H1 (cell line): ENCODE data around the gene BBLN. TPM values are rescaled to one million over a fixed set of nuclear protein-coding genes. Genes with fewer than 3 reads are reported as not detected.

Source experiments
- CTCF ChIA-PET: fragments of 300-600 bp; sonication (Branson Sonifier 250); formaldehyde crosslinking; loops from one replicate; lab custom pipeline; 2021; ENCODE audit not compliant: partially characterized antibody; lab: Charles Lee
- POLR2A ChIA-PET: fragments of 300-600 bp; sonication (Branson Sonifier 250); formaldehyde crosslinking; loops from one replicate; lab custom pipeline; 2021; ENCODE audit warnings: inconsistent platforms; ENCODE audit not compliant: partially characterized antibody; lab: Charles Lee
- DNase-seq, 2 experiments: peaks; one replicate each; pipeline versions ENCODE4 v3.0.0 to v3.0.0-alpha.2; 2010 to 2022; ENCODE audit warnings: low spot score in 2 of 2, low read depth in 1 of 2, mixed read lengths in 1 of 2
- FAIRE-seq: peaks from 2 replicates; lab custom pipeline; 2011; peaks lifted over from hg19 to GRCh38; lab: Jason Lieb, UNC
- H2AFZ ChIP-seq: 2 replicates; pipeline ENCODE4 v1.8.1; 2012; ENCODE audit warnings: low read length, inconsistent platforms
- H2AK5ac ChIP-seq: 2 replicates; pipeline ENCODE4 v1.6.1; 2013; ENCODE audit warnings: low read depth, low read length
- H2BK120ac ChIP-seq: replicated peaks from 2 replicates; pipeline ENCODE3; 2013; ENCODE audit warnings: low read depth, low read length, inconsistent platforms
- H2BK12ac ChIP-seq: 2 replicates; pipeline ENCODE4 v1.6.1; 2013; ENCODE audit warnings: low read depth, low read length
- H2BK15ac ChIP-seq: 2 replicates; pipeline ENCODE4 v1.6.1; 2013; ENCODE audit warnings: low read length
- H2BK20ac ChIP-seq: 2 replicates; pipeline ENCODE4 v1.6.1; 2013; ENCODE audit warnings: low read length
- H2BK5ac ChIP-seq: 2 replicates; pipeline ENCODE4 v1.6.1; 2013; ENCODE audit warnings: low read depth, low read length
- H3K14ac ChIP-seq: 2 replicates; pipeline ENCODE4 v1.6.1; 2013; ENCODE audit warnings: inconsistent platforms; ENCODE audit not compliant: insufficient read length
- H3K18ac ChIP-seq: 2 replicates; pipeline ENCODE4 v1.6.1; 2013; ENCODE audit warnings: low read length; ENCODE audit errors: extremely low read depth
- H3K23ac ChIP-seq: 2 replicates; pipeline ENCODE4 v1.6.1; 2013; ENCODE audit warnings: inconsistent platforms; ENCODE audit not compliant: insufficient read length
- H3K23me2 ChIP-seq: 2 replicates; pipeline ENCODE4 v1.6.1; 2013; ENCODE audit warnings: low read depth, low read length
- H3K27ac ChIP-seq: 2 replicates; pipeline ENCODE4 v1.6.1; 2011; ENCODE audit warnings: low read depth, low read length, inconsistent platforms
- H3K27me3 ChIP-seq, 4 experiments: replicated peaks in 1 of 4; 1 replicate in 1 of 4; 2 replicates in 3 of 4; pipeline versions ENCODE4 v1.6.1 to v1.8.1; 2011 to 2013; ENCODE audit warnings: low read length in 3 of 4, mild to moderate bottlenecking in 3 of 4, inconsistent platforms in 2 of 4, mixed read lengths in 2 of 4, moderate library complexity in 1 of 4; ENCODE audit not compliant: control insufficient read depth in 3 of 4, insufficient read depth in 3 of 4; ENCODE audit errors: extremely low read depth in 1 of 4
- H3K36me3 ChIP-seq, 4 experiments: 2 replicates each; pipeline versions ENCODE4 v1.6.1 to v1.8.1; 2011 to 2013; ENCODE audit warnings: mild to moderate bottlenecking in 4 of 4, low read length in 3 of 4, moderate library complexity in 2 of 4, control low read depth in 1 of 4, inconsistent platforms in 1 of 4; ENCODE audit not compliant: insufficient read depth in 4 of 4, control insufficient read depth in 2 of 4
- H3K4ac ChIP-seq: replicated peaks from 2 replicates; pipeline ENCODE3; 2013; ENCODE audit warnings: low read length, low read depth, mixed read lengths, inconsistent platforms; ENCODE audit not compliant: insufficient read length
- H3K4me1 ChIP-seq, 4 experiments: replicated peaks in 1 of 4; 1 replicate in 1 of 4; 2 replicates in 3 of 4; pipeline versions ENCODE4 v1.6.1 to v1.8.1; 2011 to 2013; ENCODE audit warnings: low read length in 3 of 4, inconsistent platforms in 2 of 4, mixed read lengths in 1 of 4; ENCODE audit not compliant: insufficient read depth in 4 of 4, control insufficient read depth in 3 of 4
- H3K4me2 ChIP-seq, 2 experiments: 2 replicates each; pipeline versions ENCODE4 v1.6.1 to v1.8.1; 2011 to 2013; ENCODE audit warnings: low read depth in 2 of 2, low read length in 2 of 2, control low read depth in 1 of 2, inconsistent platforms in 1 of 2, mild to moderate bottlenecking in 1 of 2; ENCODE audit not compliant: insufficient read depth in 1 of 2
- H3K4me3 ChIP-seq, 4 experiments: fragments of 200-600, 300-600 bp in 1 of 4; sonication (generic), shearing (Covaris generic), sonication (Bioruptor Twin) in 1 of 4; 2 replicates each; pipeline versions ENCODE4 v1.5.1 to v1.8.1; 2011 to 2016; ENCODE audit warnings: low read length in 4 of 4, low read depth in 3 of 4, control low read depth in 2 of 4, inconsistent platforms in 2 of 4, mild to moderate bottlenecking in 2 of 4, mixed read lengths in 1 of 4, moderate library complexity in 1 of 4; ENCODE audit not compliant: insufficient read depth in 2 of 4; ENCODE audit errors: extremely low read depth in 1 of 4
- H3K56ac ChIP-seq: replicated peaks from 2 replicates; pipeline ENCODE3; 2013; ENCODE audit warnings: low read depth, mild to moderate bottlenecking, mixed read lengths, low read length, inconsistent platforms; ENCODE audit not compliant: insufficient read length
- H3K79me1 ChIP-seq: 2 replicates; pipeline ENCODE4 v1.6.1; 2013; ENCODE audit warnings: low read depth, low read length, control low read depth
- H3K79me2 ChIP-seq, 2 experiments: 2 replicates each; pipeline versions ENCODE4 v1.6.1 to v1.8.1; 2012 to 2013; ENCODE audit warnings: low read length in 2 of 2, mild to moderate bottlenecking in 2 of 2, inconsistent platforms in 1 of 2; ENCODE audit not compliant: insufficient read depth in 2 of 2, control insufficient read depth in 1 of 2
- H3K9ac ChIP-seq, 4 experiments: replicated peaks in 1 of 4; 1 replicate in 1 of 4; 2 replicates in 3 of 4; pipeline versions ENCODE4 v1.6.1 to v1.8.1; 2011 to 2013; ENCODE audit warnings: low read depth in 3 of 4, low read length in 3 of 4, control low read depth in 2 of 4, mild to moderate bottlenecking in 2 of 4, moderate library complexity in 2 of 4, inconsistent platforms in 1 of 4; ENCODE audit errors: extremely low read depth in 1 of 4
- H3K9me3 ChIP-seq, 2 experiments: 2 replicates each; pipeline versions ENCODE4 v1.6.1 to v1.8.1; 2012 to 2013; ENCODE audit warnings: mild to moderate bottlenecking in 2 of 2, moderate library complexity in 2 of 2, control low read depth in 1 of 2, inconsistent platforms in 1 of 2, low read depth in 1 of 2, low read length in 1 of 2, mixed read lengths in 1 of 2; ENCODE audit not compliant: insufficient read depth in 2 of 2
- H4K20me1 ChIP-seq, 2 experiments: replicated peaks in 1 of 2; 2 replicates each; pipeline versions ENCODE3 to v1.8.1; 2011 to 2013; ENCODE audit warnings: inconsistent platforms in 2 of 2, low read length in 2 of 2, mild to moderate bottlenecking in 1 of 2; ENCODE audit not compliant: insufficient read depth in 2 of 2, control insufficient read depth in 1 of 2
- H4K5ac ChIP-seq: 2 replicates; pipeline ENCODE4 v1.6.1; 2013; ENCODE audit warnings: low read length, low read depth, mixed read lengths, inconsistent platforms; ENCODE audit not compliant: insufficient read length
- H4K8ac ChIP-seq: 2 replicates; pipeline ENCODE4 v1.8.0; 2013; ENCODE audit warnings: mild to moderate bottlenecking, moderate library complexity, low read length, inconsistent platforms; ENCODE audit not compliant: insufficient read depth; ENCODE audit errors: extremely low read depth
- H4K91ac ChIP-seq: replicated peaks from 2 replicates; pipeline ENCODE3; 2013; ENCODE audit warnings: low read length, mixed read lengths, inconsistent platforms; ENCODE audit not compliant: insufficient read length
- BACH1 ChIP-seq: IDR thresholded peaks from 2 replicates; pipeline ENCODE4 v1.6.1; 2012; ENCODE audit warnings: low read length, improper control_type of control experiment
- BCL11A ChIP-seq, 2 experiments: IDR thresholded peaks; one replicate each; pipeline ENCODE4 v1.6.1; 2011; ENCODE audit warnings: low read depth in 2 of 2, low read length in 2 of 2, mild to moderate bottlenecking in 2 of 2
- CHD1 ChIP-seq: IDR thresholded peaks from 2 replicates; pipeline ENCODE4 v1.6.1; 2012; ENCODE audit warnings: low read depth, low read length, improper control_type of control experiment
- CHD2 ChIP-seq: IDR thresholded peaks from 2 replicates; pipeline ENCODE4 v1.6.1; 2012; ENCODE audit warnings: low read length, improper control_type of control experiment
- FOSL1 ChIP-seq: IDR thresholded peaks from 2 replicates; pipeline ENCODE4 v1.6.1; 2011; ENCODE audit warnings: mild to moderate bottlenecking, low read depth, low read length, moderate library complexity; ENCODE audit not compliant: insufficient read depth
- KDM1A ChIP-seq: fragments of 200-600, 300-600 bp; sonication (generic); IDR thresholded peaks from 2 replicates; pipeline ENCODE4 v1.7.1; 2016; ENCODE audit warnings: mild to moderate bottlenecking, low read length, borderline replicate concordance
- MAFK ChIP-seq: IDR thresholded peaks from 2 replicates; pipeline ENCODE4 v1.6.1; 2012; ENCODE audit warnings: low read depth, mild to moderate bottlenecking, improper control_type of control experiment, low read length
- NRF1 ChIP-seq: IDR thresholded peaks from 2 replicates; pipeline ENCODE4 v1.6.1; 2011; ENCODE audit warnings: mild to moderate bottlenecking, low read depth, low read length, improper control_type of control experiment
- POLR2A ChIP-seq, 2 experiments: IDR thresholded peaks; 1 replicate in 1 of 2; 2 replicates in 1 of 2; pipeline ENCODE4 v1.6.1; 2011; ENCODE audit warnings: low read depth in 2 of 2, low read length in 2 of 2, mild to moderate bottlenecking in 2 of 2; ENCODE audit errors: control extremely low read depth in 1 of 2
- POU5F1 ChIP-seq: IDR thresholded peaks from 2 replicates; pipeline ENCODE4 v1.6.1; 2011; ENCODE audit warnings: low read depth, mild to moderate bottlenecking, low read length, moderate library complexity
- RFX5 ChIP-seq: IDR thresholded peaks from 2 replicates; pipeline ENCODE4 v1.6.1; 2011; ENCODE audit warnings: low read depth, low read length, improper control_type of control experiment, borderline replicate concordance
- SP1 ChIP-seq: IDR thresholded peaks from 2 replicates; pipeline ENCODE4 v1.6.1; 2011; ENCODE audit warnings: low read depth, low read length
- TBP ChIP-seq: IDR thresholded peaks from 2 replicates; pipeline ENCODE4 v1.6.1; 2011; ENCODE audit warnings: low read depth, low read length, improper control_type of control experiment
- WGBS, 2 experiments: shearing (Covaris generic) in 1 of 2; methylation state at CpG; one replicate each; pipeline versions ENCODE4 v1.1.6 to v1.1.7; 2013 to 2015; ENCODE audit warnings: low lambda C conversion rate in 2 of 2, mixed read lengths in 2 of 2, inconsistent platforms in 1 of 2, low coverage in 1 of 2, missing lambda C conversion rate in 1 of 2; ENCODE audit not compliant: insufficient replicate concordance in 2 of 2, insufficient coverage in 1 of 2, insufficient read length in 1 of 2; ENCODE audit errors: extremely low coverage in 1 of 2, missing lambda C conversion rate in 1 of 2; 5-methylcytosine and 5-hydroxymethylcytosine counted together
- polyA plus RNA-seq, 7 experiments: library from polyadenylated mRNA; depleted of rRNA in 3 of 7; stranded (reverse) in 5 of 7; unstranded in 2 of 7; fragments of >200 nt in 5 of 7; fragments of 200-250 nt in 2 of 7; gene quantifications; 1 replicate in 5 of 7; 2 replicates in 1 of 7; 4 replicates in 1 of 7; pipeline versions ENCODE4 v1.2.1 to v1.2.3, GENCODE V29; 2011 to 2013; ENCODE audit warnings: missing spikeins in 2 of 7, mixed read lengths in 2 of 7
- total RNA-seq: library from RNA; stranded (reverse); fragmentation: NEBNext Ultra II Directional; extraction: Animal tissue kit (Norgen Biotek cat#: 25700); gene quantifications from 2 replicates; pipeline ENCODE4 v1.2.1, GENCODE V29; 2021
- TF ChIP-seq, protein P1 (sequence below): IDR thresholded peaks from 2 replicates; pipeline ENCODE4 v1.6.1; 2012; ENCODE audit warnings: inconsistent platforms

Gene BBLN
- total and polyA plus RNA-seq, 2 of the 8 experiments (the other 6 are each of a cell fraction or from before 2014, with no cell fraction given), result 63.1 to 164 TPM

DNA sequence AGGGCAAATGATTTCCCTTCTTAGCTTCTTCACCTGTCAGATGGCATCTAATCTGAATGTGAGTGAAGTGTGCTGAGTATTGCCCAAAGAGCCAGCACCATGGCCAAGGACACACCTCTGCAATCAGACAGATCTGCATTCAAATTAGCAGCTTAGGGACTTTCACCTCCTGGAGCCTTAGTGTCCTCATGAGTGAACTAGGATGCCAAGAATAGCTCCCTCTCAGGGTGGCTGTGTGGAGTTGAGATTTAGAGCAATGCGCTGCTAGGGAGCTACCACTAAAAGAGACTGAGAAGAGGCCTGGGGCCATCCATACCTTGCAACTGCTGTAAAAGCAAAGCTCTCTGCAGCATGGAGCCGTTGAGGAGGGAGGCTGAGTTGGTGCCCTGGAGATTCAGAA is 29.9 kb downstream of the BBLN start:
- POLR2A ChIA-PET, result interaction anchor here (0.8 to 3.3 kb wide), 8 partner anchors 9 to 40 kb away, joined by 3 to 13 read pairs (median 5); no protein-coding TSS in a partner anchor
- TF ChIP-seq MAFK (no peak), POU5F1 (no peak), BACH1 (no peak), CHD2 (no peak), SP1 (no peak), CHD1 (no peak), POLR2A (IDR thresholded peaks at IDR 0.05; ENCODE audit: control extremely low read depth in 1 of 2, low read depth in 2 of 2, low read length in 2 of 2) (no peak), BCL11A (IDR thresholded peaks at IDR 0.05; ENCODE audit: low read depth in 2 of 2, low read length in 2 of 2) (no peak), KDM1A (no peak), TBP (no peak), FOSL1 (no peak), RFX5 (no peak), NRF1 (no peak)
- TF ChIP-seq, protein P1, sequence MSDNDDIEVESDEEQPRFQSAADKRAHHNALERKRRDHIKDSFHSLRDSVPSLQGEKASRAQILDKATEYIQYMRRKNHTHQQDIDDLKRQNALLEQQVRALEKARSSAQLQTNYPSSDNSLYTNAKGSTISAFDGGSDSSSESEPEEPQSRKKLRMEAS, result no peak

More for the DNA sequence above, 29.9 kb downstream of the BBLN start:
- Histone ChIP-seq H3K14ac (no peak overlapping the region), H2BK120ac (no peak overlapping the region), H3K23me2 (peaks cover 10% of the 10 kb centered on the region; the same call in 1 of the 2 replicates), H3K4me3 (no peak overlapping the region), H4K8ac (no peak overlapping the region), H2BK15ac (no peak overlapping the region), H4K5ac (no peak overlapping the region), H3K4me2 (peak overlapping the region in 1 of 2 experiments; percentile 86; a peak in 1 of 4 replicates), H3K27ac (no peak overlapping the region), H3K4me1 (peaks cover 0 to 11% (median 4%) of the 10 kb centered on the region in 4 experiments; a peak in 4 of 7 replicates), H2BK20ac (no peak overlapping the region), H3K9me3 (no peaks in the 10 kb centered on the region), H4K91ac (no peak overlapping the region), H3K56ac (no peak overlapping the region), H3K23ac (no peak overlapping the region), H3K27me3 (no peaks in the 10 kb centered on the region), H2BK5ac (no peak overlapping the region), H3K79me2 (no peaks in the 10 kb centered on the region), H3K4ac (no peak overlapping the region), H2AFZ (no peak overlapping the region), H3K36me3 (peaks cover 0 to 15% (median 6%) of the 10 kb centered on the region in 4 experiments; a peak in 5 of 8 replicates), H3K18ac (no peak overlapping the region), H4K20me1 (peaks cover 0 to 6% of the 10 kb centered on the region in 2 experiments), H3K9ac (no peak overlapping the region), H2AK5ac (no peak overlapping the region), H3K79me1 (no peaks in the 10 kb centered on the region; the same call in 1 of the 2 replicates), H2BK12ac (no peak overlapping the region)
- no peak for FAIRE-seq
- CTCF ChIA-PET, result interaction anchor here (0.7 to 2.8 kb wide), 11 partner anchors 9 to 151 kb away, joined by 3 to 16 read pairs (median 4); no protein-coding TSS in a partner anchor
- 96% methylated on average over 2 of the region's 2 CpGs; no CpG with 5 or more reads in 1 of the 2 experiments for WGBS, 2 experiments
- DNase-seq, result no peak
